Esophagus squamous epithelium (tissue), 4 donors: Measurements from ENCODE around the gene ALOX5.

Source experiments
- CTCF ChIP-seq, 6 experiments: fragments of 450-650 bp in 4 of 6; fragments of 200-600 bp in 2 of 6; sonication (generic) in 2 of 6; IDR thresholded peaks; one replicate each; pipeline ENCODE4 v1.5.1; 2016 to 2019; ENCODE audit warnings: antibody characterized with exemption in 6 of 6, mild to moderate bottlenecking in 4 of 6, moderate library complexity in 4 of 6
- POLR2A ChIP-seq, 4 donors: fragments of 450-650 bp; IDR thresholded peaks; one replicate each; pipeline ENCODE4 v1.6.1; 2017; ENCODE audit warnings: antibody characterized with exemption in 4 of 4, mild to moderate bottlenecking in 4 of 4, moderate library complexity in 3 of 4

- TF ChIP-seq POLR2A (IDR thresholded peaks at IDR 0.05) = no peak
- TF ChIP-seq CTCF (IDR thresholded peaks at IDR 0.05) = no peak
These were observed 43.7 kb downstream of the ALOX5 start for GRCh38 chr10:45417746-45418145.
